ENCODE data around the gene UBE2J2.

Gene UBE2J2

GRCh38 chr1:1287288-1288110 is 13.8 kb upstream of the UBE2J2 start:
- no peak overlapping the region for H3K27ac ChIP-seq
- TF ChIP-seq CTCF (conservative IDR thresholded peaks at IDR 0.05), result no peak

- TF ChIP-seq CTCF (conservative IDR thresholded peaks at IDR 0.05), result no peak
- H3K27ac ChIP-seq, result no peak overlapping the region
Observed at GRCh38 chr1:1286313-1287261, 12.9 kb upstream of the UBE2J2 start.

GRCh38 chr1:1285611-1286311 is 12.1 kb upstream of the UBE2J2 start:
- no peak for TF ChIP-seq CTCF (conservative IDR thresholded peaks at IDR 0.05)
- no peak overlapping the region for H3K27ac ChIP-seq

GRCh38 chr1:1285102-1285571 is 11.5 kb upstream of the UBE2J2 start:
- TF ChIP-seq CTCF (conservative IDR thresholded peaks at IDR 0.05), result no peak
- H3K27ac ChIP-seq, result no peak overlapping the region

- no peak for TF ChIP-seq CTCF (conservative IDR thresholded peaks at IDR 0.05)
- H3K27ac ChIP-seq, result no peak overlapping the region
Observed at GRCh38 chr1:1284221-1285101, 10.8 kb upstream of the UBE2J2 start.

- H3K27ac ChIP-seq, result no peak overlapping the region
- TF ChIP-seq CTCF (conservative IDR thresholded peaks at IDR 0.05), result no peak
Observed at GRCh38 chr1:1283821-1284220, 10.2 kb upstream of the UBE2J2 start.
